ENCODE results near the gene LRIG2. TPM values are rescaled to one million over a fixed set of nuclear protein-coding genes. Genes with fewer than 3 reads are reported as not detected.

Gene LRIG2
- total RNA-seq, 4 donors from 2014 or later, result 17.4 to 27.1 (median 22.5) TPM

DNA sequence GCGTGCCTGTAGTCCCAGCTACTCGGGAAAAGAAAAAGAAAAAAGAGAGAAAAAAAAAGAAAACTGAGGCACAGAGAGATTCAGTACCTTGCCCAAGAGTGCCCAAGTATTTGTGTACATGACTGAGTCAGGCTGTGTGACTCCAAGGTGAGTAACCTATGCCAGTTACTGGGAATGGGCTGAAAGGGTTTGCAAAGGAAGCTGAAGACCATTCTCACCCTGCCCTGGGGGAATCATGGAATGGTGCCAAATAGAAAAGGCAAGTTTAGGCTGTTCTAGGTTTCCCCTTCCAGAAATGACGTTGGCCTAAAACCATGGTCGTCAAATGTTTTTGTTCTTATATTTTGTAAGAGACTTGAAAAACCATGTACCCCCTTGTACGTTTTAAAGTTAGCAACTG is 37.9 kb upstream of the LRIG2 start:
- DNase-seq (ENCODE audit: low spot score in 2 of 2), result no peak
- WGBS, 2 donors, result 54 to 56% methylated on average over 5 of the region's 5 CpGs
- intact Hi-C loops (cut with DNase I; ENCODE audit: low total_unique reads), result no loop called here
- no peak overlapping the region for H3K4me3 ChIP-seq (ENCODE audit: low read depth, poor library complexity, severe bottlenecking)
- no peak for TF ChIP-seq POLR2A (IDR thresholded peaks at IDR 0.05)
- TF ChIP-seq, protein P1, sequence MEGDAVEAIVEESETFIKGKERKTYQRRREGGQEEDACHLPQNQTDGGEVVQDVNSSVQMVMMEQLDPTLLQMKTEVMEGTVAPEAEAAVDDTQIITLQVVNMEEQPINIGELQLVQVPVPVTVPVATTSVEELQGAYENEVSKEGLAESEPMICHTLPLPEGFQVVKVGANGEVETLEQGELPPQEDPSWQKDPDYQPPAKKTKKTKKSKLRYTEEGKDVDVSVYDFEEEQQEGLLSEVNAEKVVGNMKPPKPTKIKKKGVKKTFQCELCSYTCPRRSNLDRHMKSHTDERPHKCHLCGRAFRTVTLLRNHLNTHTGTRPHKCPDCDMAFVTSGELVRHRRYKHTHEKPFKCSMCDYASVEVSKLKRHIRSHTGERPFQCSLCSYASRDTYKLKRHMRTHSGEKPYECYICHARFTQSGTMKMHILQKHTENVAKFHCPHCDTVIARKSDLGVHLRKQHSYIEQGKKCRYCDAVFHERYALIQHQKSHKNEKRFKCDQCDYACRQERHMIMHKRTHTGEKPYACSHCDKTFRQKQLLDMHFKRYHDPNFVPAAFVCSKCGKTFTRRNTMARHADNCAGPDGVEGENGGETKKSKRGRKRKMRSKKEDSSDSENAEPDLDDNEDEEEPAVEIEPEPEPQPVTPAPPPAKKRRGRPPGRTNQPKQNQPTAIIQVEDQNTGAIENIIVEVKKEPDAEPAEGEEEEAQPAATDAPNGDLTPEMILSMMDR (IDR thresholded peaks at IDR 0.05), result no peak

DNA sequence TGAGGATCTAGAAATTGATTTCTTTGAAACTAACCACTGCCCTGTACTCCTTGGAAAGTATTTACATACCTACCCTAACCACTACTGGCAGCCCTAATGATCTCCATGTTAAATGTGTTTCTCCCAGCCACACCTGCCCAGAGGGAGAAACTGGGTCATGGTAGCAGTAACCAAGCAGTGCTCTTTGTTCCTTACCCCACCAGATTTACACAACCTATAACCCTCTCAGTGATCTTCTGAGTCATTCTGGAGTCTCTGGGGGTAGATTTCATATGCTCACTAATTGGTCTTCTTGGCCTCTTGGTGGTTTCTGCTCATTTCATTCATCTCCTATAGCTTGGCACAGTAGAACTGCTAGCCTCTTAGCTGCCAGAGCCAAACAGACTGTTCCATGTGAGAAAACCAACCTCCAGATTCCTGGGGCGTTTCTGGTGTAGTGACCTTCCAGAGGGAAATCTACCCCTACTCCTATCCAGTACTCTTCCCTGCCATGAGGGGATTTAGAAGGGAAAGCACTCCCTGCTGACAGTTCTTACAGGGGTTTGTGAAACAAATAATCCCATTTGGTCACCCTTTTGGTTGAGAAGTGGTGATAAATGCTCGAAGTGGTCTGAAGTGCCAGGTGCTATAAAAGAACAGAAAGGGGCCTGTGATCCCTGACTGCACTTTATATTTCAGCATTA is 36.2 kb upstream of the LRIG2 start:
- intact Hi-C loops (cut with DNase I; ENCODE audit: low total_unique reads), result no loop called here
- 70 to 76% methylated on average over 2 of the region's 2 CpGs for WGBS, 2 donors
- DNase-seq (ENCODE audit: low spot score in 2 of 2), result no peak
- no peak overlapping the region for H3K4me3 ChIP-seq (ENCODE audit: low read depth, poor library complexity, severe bottlenecking)
- TF ChIP-seq, protein P1 (IDR thresholded peaks at IDR 0.05), result no peak
- TF ChIP-seq POLR2A (IDR thresholded peaks at IDR 0.05), result no peak

DNA sequence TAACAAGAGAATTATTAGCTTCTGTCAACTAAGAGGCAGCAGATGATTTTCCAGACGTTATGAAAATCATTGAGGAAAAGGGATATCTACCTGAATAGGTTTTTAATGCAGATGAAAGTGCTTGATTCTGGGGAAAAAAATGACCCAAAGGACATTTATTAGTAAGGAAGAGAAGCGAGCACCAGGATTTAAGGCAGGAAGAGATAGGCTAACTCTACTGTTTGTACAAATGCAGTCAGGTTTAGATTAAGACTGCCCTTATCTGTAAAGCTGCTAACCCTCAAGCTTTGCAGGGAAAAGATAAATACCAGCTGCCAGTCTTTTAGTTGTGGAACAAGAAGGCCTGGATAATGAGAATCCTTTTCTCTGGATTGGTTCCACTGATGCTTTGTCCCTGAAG is 33.0 kb upstream of the LRIG2 start:
- TF ChIP-seq, protein P1 (IDR thresholded peaks at IDR 0.05), result no peak
- no peak for TF ChIP-seq POLR2A (IDR thresholded peaks at IDR 0.05)
- 56 to 70% methylated on average over 2 of the region's 2 CpGs for WGBS, 2 donors
- H3K4me3 ChIP-seq (ENCODE audit: low read depth, poor library complexity, severe bottlenecking), result no peak overlapping the region
- intact Hi-C loops (cut with DNase I; ENCODE audit: low total_unique reads), result loop anchor here (10.0 kb wide), 1 partner anchor 155 kb away; no protein-coding TSS in a partner anchor
- no peak for DNase-seq (ENCODE audit: low spot score in 2 of 2)

DNA sequence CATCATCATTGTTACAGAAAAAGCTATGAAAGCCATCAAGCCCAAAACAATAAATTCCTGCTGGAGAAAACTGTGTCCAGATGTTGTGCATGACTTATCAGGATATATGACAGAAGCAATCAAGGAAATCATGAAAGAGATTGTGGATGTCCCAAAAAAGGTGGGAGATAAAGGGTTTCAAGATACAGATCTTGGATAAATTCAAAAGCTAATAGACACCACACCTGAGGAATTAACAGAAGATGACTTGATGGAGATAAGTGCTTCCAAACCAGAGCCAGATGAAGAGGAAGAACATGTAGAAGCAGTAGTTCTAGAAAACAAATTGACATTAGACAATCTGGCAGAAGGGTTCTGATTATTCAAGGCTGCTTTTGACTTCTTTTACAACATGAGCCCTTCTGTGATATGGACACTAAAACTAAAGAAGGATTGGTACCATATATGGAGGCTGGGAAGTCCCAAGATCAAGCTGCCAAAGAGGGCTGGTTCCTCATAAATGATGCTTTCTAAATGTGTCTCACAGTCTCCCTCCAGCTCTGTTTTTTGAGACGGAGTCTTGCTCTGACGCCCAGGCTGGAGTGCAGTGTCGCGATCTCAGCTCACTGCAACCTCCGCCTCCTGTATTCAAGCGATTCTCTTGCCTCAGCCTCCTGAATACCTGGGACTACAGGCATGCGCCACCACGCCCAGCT is 32.1 kb upstream of the LRIG2 start:
- WGBS, 2 donors, result 54 to 72% methylated on average over 8 of the region's 8 CpGs
- intact Hi-C loops (cut with DNase I; ENCODE audit: low total_unique reads), result loop anchor here (10.0 kb wide), 1 partner anchor 156 kb away; no protein-coding TSS in a partner anchor
- DNase-seq (ENCODE audit: low spot score in 2 of 2), result peak in 1 of 2 donors; percentile 10
- TF ChIP-seq, protein P1 (IDR thresholded peaks at IDR 0.05), result no peak
- TF ChIP-seq POLR2A (IDR thresholded peaks at IDR 0.05), result no peak
- H3K4me3 ChIP-seq (ENCODE audit: low read depth, poor library complexity, severe bottlenecking), result no peak overlapping the region

DNA sequence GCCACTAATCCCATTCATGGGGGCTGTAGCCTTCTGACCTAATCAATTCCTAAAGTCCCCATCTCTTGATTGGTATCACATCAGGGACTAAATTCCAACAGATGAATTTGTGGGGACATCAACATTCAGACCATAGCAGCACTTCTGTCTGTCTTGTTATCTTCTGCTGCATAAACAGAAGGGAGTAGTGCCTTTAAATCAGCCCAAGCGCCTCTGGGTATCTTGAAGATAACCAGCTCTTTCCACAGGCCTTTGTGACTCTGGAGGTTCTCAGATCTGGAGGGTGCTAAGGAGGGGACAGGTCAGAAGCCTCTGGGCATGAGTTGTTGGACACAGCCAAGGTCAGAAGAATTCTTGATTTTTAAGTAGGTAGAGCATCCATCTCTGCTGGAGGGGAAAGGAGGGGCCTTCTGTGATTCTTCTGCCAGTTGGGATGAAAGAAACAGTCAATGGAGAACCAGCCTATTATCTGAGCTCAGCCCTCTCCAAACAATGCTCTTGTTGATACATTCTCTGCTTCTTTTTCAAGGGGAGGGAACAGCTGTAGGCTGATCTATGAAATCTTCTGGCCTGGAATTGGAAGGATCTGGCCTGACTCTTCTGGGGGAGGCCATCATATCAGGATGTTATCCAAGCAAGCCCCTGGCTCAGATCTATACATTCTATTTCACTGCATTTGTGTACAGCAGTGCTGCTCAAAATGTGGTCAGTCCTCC is 31.3 kb upstream of the LRIG2 start:
- intact Hi-C loops (cut with DNase I; ENCODE audit: low total_unique reads), result loop anchor here (10.0 kb wide), 1 partner anchor 157 kb away; no protein-coding TSS in a partner anchor
- no peak for TF ChIP-seq POLR2A (IDR thresholded peaks at IDR 0.05)
- TF ChIP-seq, protein P1 (IDR thresholded peaks at IDR 0.05), result no peak
- peak in 1 of 2 donors; percentile 34 for DNase-seq (ENCODE audit: low spot score in 2 of 2)
- H3K4me3 ChIP-seq (ENCODE audit: low read depth, poor library complexity, severe bottlenecking), result no peak overlapping the region
- WGBS, 2 donors, result 31 to 83% methylated on average over 1 of the region's 1 CpG

Measured in lower leg skin (tissue), 4 donors.